ENCODE measurements around the gene ZNF892. TPM values are rescaled to one million over a fixed set of nuclear protein-coding genes. Genes with fewer than 3 reads are reported as not detected.

The ZNF892 gene
- total RNA-seq = 6.2 and 12.9 TPM in 2 replicates

DNA sequence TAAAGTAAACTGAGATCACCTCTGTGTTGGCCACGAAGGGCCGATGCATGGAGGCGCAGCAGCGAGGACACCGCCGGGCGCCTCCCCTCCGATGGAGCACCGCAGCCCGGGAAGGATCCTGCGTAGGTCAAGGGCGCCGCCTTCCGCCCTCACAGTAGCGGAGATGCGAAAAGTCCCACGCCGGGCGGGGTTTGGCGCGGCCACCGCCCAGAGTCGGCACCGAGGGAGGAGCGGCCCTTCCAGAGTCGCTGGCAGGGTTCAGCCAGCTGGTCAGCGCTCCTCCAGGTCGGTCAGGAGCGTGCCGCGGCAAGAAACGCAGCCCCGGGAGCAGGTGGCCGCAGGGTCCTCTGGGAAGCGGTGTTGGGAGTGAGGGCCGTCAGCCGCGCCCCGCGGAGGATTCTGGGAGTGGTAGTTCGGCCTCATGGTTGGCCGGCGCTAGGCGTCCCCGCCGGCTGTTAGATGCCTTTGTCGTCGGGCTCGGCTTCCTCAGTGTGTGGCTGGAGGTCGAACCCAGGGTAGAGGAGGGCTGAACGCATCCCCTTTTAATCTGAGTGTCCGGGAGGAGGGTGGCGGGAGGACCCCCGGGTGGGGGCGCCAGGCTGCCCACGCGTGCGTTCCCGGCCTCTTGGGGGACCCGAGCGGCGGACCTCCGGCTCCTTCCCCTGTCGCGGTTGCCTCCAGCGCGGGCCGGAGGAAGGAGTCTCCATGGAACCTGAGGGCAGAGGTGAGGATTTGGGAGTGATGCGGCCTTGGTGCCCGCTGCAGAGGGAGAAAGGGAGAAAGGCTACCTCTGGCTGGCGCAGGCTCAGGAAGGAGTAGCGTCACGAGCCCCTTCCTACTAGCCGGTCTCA, at the start of gene ZNF892:
ZNF892 (plus strand) TSS at position 411 of the 851 bp plus-strand sequence; CDS start at position 706, 295 bp downstream.

DNA sequence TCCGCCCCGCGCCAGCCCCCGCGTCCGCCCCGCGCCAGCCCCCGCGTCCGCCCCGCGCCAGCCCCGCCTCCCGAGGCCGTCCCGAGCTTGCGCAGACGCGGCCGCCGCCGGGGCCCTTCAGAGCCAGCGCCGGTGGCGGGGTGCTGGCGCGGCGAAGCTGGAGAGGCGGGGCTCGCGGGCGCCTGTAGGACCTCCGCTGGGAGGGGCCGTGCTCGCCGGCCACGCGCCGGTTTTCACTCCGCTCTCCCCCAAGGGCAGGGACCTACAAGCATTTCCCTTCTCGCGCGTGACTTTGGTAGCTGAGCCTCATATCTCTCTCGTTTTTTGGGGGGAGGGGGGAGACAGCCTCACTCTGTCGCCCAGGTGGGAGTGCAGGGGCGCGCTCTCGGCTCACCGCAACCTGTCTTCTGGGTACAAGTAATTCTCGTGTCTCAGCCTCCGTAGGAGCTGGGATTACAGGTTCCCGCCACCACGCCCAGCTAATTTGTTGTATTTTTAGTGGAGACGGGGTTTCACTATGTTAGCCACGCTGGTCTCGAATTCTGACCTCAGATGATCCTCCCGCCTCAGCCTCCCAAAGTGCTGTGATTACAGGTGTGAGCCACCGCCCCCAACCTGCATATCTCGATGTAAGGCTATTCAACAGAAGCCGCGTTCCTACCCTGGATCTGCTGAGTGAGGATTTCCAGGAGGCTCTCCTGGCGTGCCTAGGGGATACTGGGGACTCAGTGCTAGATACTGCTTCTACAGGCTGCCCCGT, 47.5 kb upstream of the ZNF892 start, which contains the start of gene ZNF514:
ZNF514 (minus strand) TSS at position 159 of the 760 bp plus-strand sequence. CDS start 6,595 bp downstream, outside the sequence.

DNA sequence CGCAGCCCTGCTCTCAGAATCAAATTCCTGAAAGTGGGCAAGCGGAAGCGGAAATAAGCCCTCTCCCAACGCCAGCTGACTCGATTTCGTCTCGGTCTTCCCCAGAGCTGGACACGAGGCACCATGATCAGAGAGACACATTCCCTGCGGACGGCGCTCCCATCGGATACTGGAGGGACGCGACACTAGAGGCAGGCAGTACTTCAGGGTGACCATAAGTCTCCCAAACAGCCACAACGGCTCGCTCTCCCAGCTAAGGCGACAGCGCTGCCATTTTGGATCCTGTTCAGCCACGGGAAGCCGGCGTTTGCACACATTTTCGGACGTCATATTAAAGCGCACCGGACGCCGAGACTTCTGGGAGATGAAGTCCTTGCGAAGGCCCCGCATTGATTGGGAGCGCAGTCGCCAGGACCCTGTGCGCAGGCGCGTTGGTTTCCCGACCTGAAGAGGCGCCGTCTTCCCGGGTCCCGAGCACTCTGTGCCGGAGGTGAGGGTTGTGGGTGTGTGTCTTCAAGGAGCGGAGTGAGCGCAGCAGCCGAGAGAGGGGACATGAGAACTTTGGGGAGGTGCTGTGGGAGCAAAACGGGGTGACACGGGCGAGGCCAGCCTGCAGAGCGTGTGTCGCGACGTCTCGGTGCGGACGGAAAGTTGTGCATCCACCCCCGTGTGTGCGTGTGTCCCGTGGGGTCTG, 41.8 kb upstream of the ZNF892 start, which contains the start of gene ZNF2:
ZNF2 (plus strand) TSS at position 439 of the 694 bp plus-strand sequence. CDS start 10,418 bp downstream, outside the sequence.

Other genes starting within 250 kb of the ZNF892 start
- gene MAL, start 181.8 kb upstream of the ZNF892 start, total RNA-seq = 1.6 and 4.1 TPM in 2 replicates
- gene MRPS5, start 85.7 kb upstream of the ZNF892 start, total RNA-seq = 49.2 and 59.7 TPM in 2 replicates
- gene ZNF514, start 47.7 kb upstream of the ZNF892 start, total RNA-seq = 10.3 and 14.0 TPM in 2 replicates
- gene ZNF2, start 41.7 kb upstream of the ZNF892 start, total RNA-seq = 7.2 and 7.8 TPM in 2 replicates
- 14.0 and 101 TPM in 2 replicates for gene PROM2, start 66.9 kb downstream of the ZNF892 start, total RNA-seq
- under 0.01 and 1.6 TPM in 2 replicates for gene KCNIP3, start 89.8 kb downstream of the ZNF892 start, total RNA-seq
- gene FAHD2A, start 195.2 kb downstream of the ZNF892 start, total RNA-seq = 22.6 and 26.7 TPM in 2 replicates